Stimulated activated CD8-positive, alpha-beta memory T cell treated with anti-CD3 and anti-CD28 coated beads, Interleukin-12 subunit alpha, Interleukin-12 subunit beta, amount 100 ng/mL, for 24 hours (primary cell): Measurements from ENCODE around the gene SLC25A15.
A peak's percentile ranks its signal among the peaks of the same experiment; 100 is the strongest.

Source experiments
- DNase-seq: peaks from one replicate; pipeline ENCODE4 v3.0.0-alpha.2; 2020; ENCODE audit errors: extremely low read depth

The SLC25A15 gene

DNA sequence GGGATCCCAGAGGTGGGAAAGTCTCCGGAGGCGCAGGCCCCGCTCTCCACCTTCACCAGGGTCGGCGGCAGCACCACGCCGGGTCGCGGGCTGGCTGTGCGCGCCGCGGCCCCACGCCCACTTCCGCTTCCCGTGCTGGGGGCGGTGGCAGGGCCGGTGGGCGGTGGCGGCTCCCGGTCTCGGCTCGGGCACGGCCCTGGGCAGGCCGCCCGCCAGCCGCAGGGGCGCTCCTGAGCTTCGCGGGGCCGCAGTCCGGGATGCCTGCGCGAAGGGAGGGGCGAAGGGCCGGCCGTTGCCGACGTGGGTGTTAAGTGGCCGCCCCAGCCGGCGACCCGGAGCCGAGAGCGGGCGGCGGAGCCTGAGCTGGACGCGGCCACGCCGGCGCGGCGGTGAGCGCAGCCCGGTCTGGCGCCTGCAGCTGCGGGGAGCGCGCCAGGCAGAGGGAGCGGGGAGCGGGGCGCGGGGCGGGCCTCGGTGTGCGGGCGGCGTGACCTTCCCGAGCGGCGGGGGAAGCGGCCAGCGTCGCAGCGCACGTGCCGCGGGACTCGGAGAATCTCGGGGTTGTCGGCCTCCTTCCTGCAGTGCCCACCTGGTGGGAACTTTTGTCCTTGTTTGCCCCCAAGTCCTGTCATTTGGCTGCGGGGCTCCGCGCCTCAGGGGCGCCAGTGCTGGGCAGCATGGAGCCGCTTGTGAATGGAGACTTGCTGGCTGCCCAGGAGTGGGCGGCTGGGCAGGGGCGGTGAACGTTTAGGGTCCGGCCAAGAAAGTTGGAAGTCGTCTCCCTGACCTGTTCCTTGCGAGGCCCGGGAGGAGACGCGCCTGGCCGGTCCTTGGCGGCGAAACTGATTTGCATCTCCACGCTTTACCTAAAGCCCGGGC is at the start of gene SLC25A15:
SLC25A15 (plus strand) TSS at position 337 of the 879 bp plus-strand sequence. CDS start 3,616 bp downstream, outside the sequence.
- no peak for DNase-seq

DNA sequence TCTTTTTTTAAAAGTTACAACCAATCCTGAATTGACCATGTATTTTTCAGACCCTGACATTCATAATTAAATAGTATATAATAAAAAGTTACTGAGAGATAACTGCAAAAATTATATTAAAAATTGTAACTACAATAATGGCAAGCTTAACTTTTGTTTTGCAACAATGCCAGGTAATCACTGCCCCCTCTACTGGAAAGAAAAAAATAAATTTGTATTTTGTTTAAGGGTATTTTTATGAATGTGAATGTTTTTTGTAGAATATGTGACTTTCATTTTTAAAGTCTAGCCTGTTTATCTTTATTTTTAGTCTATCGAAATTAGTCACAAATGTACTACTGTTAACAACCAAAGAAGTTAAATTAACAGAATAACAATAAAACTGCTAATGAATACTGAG is 40.1 kb upstream of the SLC25A15 start:
- DNase-seq = no peak

DNA sequence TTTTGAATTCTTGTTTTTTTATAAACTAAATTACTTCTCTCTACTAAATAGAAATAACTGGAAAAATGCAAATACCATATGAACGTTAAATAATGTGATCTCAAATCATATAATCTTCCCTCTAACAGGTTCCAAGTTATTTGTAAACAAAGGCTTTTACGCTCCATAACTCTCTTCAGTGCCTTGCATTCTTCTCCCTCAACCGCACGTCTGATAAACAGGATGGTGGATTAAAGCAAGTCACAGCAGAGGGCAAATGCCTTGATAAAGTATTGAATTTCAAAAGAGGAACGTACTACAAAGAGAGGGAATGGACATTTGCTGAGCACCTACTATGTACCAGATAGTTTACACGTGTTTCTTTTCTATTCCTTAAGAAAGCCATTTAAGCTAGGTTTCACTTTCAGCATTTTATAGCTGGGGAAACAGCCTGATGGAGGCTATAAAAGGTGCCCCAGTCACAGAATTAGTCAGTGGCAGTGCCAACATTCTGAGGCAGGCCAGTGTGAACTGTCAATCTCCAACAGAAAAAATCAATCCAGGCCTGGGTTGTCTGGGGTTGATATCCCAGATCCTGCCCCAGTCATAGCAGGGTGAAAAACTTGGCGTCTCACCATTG is 34.2 kb upstream of the SLC25A15 start:
- DNase-seq = no peak

DNA sequence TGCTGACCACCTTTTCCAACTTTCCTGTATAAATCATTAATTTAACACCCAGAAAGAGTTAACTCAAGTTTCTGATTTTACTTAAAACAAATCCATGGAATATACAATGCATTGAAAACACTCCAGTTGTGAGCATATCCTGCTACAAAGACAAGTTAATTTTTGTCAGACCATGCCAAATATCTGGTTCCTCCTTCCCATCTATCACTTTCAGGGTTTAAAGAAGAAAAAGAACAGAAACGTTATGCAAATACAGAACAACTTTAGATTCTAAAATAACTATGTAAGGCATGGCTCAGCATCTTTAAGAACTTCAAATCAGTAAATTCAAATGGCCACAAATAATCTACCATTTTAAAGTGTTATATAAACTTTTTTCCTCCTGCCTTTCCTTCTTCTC is 33.4 kb upstream of the SLC25A15 start:
- DNase-seq = no peak

DNA sequence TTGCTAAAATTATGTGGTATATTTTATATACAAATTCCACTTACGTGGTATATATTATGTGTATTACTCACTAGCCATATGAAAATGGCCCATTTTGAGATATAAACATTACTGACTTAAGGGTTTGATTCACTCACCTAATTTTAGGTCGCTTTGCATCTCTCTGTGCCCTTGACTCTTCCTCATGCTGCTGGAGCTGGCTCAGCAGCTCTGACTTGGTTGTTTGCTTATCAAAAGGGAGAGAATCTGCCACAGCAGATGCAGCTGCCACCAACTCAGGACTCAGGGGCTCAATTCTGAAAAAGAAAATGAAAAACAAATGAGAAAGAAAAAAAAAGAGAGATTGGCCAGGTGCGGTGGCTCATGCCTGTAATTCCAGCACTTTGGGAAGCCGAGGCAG is 30.6 kb upstream of the SLC25A15 start:
- DNase-seq = no peak

- no peak for DNase-seq
These were observed 26.6 kb upstream of the SLC25A15 start for GRCh38 chr13:40762849-40763248.

- no peak for DNase-seq
These were observed 24.6 kb upstream of the SLC25A15 start for GRCh38 chr13:40764587-40765403.

DNA sequence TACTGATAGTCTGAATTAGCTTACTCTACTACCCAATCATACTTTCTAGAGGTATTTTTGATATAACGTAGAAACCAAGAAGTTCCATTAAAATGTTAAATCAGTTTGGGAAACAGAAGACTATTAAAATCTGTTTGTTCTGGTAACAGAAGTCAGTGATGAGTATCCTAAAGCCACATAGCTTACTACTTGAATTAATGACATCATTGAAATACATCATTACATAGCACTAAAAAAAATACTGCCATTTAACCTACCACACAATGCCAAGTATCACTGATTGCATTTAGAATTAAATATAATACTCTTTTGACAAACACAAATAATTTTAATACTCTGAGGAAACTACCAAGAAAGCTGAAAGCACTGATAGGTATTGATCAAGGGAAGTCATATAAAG is 23.8 kb upstream of the SLC25A15 start:
- DNase-seq = no peak

DNA sequence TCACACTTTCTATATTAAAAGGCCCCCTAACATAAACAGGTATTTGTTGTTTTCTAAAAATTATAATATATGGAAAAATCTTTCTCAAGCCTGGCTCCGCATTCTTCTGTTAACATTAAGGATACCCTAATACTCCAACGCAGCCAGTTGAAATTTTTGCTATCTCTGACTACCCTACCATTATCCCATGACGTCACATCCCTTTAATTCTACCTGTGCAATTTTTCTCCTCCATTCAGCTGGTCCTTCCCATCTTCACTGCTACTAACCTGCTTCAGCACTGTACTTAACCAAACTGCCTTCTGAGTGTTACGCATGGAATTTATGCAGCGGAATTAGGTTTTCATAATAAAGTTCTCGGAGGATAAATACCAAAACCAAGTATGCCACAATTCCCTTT is 19.4 kb upstream of the SLC25A15 start:
- DNase-seq = no peak

- no peak for DNase-seq
These were observed 18.8 kb upstream of the SLC25A15 start for GRCh38 chr13:40770609-40770933.

DNA sequence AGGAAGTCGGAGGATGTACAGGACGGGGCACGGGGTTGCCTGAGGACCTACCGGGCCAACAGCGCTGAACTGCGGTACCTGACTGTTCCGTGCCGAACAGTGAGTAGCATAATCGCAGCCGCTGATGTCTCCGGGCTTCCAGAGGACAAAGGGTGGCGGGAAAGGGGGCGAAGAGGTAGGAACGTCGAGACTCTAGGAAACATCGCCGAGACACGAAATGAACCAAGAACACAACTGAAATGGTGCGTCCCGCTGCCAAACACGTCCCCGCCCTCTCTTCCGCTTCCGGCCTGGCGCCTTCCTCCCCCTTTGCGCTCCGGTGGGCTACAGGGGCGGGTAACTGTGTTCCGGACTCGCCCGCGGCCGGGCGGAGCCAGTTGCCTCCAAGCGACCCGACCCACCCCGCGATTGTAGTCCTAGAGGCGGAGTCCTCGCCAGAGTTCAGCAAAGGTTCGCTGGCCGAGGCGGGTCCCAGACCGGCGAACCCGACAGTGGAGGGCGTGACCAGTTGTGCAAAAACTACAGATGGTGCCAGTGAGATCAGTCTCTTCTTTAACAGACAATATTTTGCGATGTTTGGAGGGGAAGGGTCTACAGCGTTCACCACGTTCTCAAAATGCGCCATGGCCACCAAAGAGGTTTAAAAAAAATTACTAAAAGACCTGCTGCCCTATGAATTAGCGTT is 18.3 kb upstream of the SLC25A15 start, which contains the start of gene MRPS31:
MRPS31 (minus strand) TSS at position 257 of the 685 bp plus-strand sequence; CDS start at position 203, 54 bp downstream.
- peak; percentile 87 for DNase-seq

DNA sequence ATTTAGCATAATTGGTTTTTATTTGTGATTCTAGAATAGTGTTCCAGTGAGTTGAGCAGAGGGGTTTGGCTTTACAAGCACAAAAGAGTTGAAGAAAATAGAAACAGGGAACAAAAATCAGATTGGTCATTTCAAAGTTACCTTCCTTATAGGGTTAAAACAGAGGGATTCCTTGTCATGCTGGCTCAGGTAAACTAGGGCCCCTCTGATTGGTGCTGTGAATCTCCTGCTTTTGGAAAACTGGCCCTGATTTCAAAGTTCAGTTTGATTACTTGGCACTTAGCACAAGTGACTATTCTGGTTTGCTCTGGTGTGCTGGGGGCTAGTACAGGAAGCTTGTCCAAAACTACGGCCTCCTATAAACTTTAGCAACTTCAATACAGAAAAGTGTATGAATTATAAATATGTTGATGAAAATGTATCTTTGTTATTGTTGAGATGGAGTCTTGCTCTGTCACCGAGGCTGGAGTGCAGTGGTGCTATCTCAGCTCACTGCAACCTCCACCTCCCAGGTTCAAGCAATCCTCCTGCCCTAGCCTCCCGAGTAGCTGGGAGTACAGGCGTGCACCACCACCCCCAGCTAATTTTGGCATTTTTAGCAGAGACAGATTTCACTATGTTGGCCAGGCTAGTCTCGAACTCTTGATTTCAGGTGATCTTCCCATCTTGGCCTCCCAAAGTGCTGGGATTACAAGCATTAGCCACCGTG is 16.5 kb upstream of the SLC25A15 start:
- DNase-seq = no peak

DNA sequence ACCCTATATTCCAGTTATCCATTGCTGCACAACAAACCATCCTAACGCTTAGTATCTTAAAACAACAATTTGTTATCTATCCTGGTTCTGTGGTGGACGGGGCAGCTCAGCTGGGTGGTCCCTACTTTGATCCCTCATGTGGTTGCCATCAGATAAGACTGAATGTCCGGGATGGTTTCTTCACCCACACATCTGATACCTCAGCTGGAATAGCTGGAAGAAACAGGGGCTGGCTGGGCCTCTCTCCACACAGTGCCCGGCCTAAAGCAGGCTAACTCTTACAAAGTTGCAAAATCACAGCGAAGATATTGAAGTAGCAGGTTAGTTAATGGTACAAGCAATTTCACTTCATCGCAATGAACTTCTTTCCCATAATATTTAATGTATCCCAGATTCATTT is 14.7 kb upstream of the SLC25A15 start:
- DNase-seq = no peak

GRCh38 chr13:40776232-40776631 is 13.2 kb upstream of the SLC25A15 start:
- no peak for DNase-seq

- no peak for DNase-seq
These were observed 12.7 kb upstream of the SLC25A15 start for GRCh38 chr13:40776681-40777165.

GRCh38 chr13:40777166-40777808 is 12.1 kb upstream of the SLC25A15 start:
- DNase-seq = no peak

- DNase-seq = no peak
These were observed 11.6 kb upstream of the SLC25A15 start for GRCh38 chr13:40777809-40778175.

GRCh38 chr13:40779049-40779448 is 10.4 kb upstream of the SLC25A15 start:
- no peak for DNase-seq

DNA sequence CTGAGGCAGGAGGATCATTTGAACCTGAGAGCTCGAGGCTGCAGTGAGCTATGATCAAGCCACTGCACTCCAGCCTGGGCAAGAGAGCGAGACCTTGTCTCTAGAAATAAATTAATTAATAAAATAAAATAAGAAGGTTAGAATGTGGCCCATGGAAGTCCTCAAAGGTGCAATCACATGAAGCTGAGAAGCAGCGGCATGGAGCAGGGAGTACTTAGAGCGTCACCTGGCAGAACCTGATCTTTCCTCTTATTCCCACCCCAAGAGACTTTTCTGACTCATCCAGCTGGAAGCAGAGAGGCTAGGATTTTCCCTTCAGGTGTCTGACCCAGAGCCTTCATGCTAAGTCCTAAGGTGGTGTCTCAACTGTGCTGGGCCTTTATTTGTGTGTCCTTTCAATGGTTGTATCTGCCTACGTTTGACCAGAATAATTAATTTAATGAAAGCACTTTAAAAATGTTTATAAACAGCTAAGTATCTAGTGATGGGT is 9.6 kb upstream of the SLC25A15 start:
- DNase-seq = no peak

- no peak for DNase-seq
These were observed 8.5 kb upstream of the SLC25A15 start for GRCh38 chr13:40780822-40781401.
